Astrocyte of the spinal cord (primary cell): ENCODE measurements around the gene HIP1.

ENCODE experiments used
- DNase-seq: peaks from one replicate; pipeline ENCODE4 v3.0.0; 2011; ENCODE audit warnings: low read depth, low spot score
- H3K4me3 ChIP-seq: 2 replicates; pipeline ENCODE4 v1.5.1; 2011; ENCODE audit warnings: low read depth, mild to moderate bottlenecking, low read length, moderate library complexity
- in situ Hi-C: cut with HindIII; loops from 2 replicates; pipeline ENCODE4 v1.10.0; 2017; ENCODE audit warnings: low sequenced_read_pairs
- TF ChIP-seq, protein P1 (sequence below): IDR thresholded peaks from 2 replicates; pipeline ENCODE4 v1.5.1; 2012; ENCODE audit warnings: low read depth, mild to moderate bottlenecking, low read length, inconsistent platforms

The HIP1 gene

DNA sequence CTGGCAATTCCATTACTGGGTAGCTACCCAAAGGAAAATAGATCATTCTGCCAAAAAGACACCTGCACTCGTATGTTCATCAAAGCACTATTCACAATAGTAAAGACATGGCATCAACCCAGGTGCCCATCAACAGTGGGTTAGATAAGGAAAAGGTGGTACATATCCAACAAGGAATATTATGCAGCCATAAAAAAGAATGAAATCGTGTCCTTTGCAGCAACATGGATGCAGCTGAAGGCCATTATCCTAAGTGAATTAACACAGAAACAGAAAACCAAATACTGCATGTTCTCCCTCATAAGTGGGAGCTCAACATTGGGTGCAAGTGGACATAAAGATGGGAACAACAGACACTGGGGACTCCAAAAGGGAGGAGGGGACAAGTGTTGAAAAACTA, 93.2 kb downstream of the HIP1 start:
- TF ChIP-seq, protein P1, sequence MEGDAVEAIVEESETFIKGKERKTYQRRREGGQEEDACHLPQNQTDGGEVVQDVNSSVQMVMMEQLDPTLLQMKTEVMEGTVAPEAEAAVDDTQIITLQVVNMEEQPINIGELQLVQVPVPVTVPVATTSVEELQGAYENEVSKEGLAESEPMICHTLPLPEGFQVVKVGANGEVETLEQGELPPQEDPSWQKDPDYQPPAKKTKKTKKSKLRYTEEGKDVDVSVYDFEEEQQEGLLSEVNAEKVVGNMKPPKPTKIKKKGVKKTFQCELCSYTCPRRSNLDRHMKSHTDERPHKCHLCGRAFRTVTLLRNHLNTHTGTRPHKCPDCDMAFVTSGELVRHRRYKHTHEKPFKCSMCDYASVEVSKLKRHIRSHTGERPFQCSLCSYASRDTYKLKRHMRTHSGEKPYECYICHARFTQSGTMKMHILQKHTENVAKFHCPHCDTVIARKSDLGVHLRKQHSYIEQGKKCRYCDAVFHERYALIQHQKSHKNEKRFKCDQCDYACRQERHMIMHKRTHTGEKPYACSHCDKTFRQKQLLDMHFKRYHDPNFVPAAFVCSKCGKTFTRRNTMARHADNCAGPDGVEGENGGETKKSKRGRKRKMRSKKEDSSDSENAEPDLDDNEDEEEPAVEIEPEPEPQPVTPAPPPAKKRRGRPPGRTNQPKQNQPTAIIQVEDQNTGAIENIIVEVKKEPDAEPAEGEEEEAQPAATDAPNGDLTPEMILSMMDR = no peak
- DNase-seq = no peak
- H3K4me3 ChIP-seq = no peak overlapping the region
- in situ Hi-C loops = no loop called here

DNA sequence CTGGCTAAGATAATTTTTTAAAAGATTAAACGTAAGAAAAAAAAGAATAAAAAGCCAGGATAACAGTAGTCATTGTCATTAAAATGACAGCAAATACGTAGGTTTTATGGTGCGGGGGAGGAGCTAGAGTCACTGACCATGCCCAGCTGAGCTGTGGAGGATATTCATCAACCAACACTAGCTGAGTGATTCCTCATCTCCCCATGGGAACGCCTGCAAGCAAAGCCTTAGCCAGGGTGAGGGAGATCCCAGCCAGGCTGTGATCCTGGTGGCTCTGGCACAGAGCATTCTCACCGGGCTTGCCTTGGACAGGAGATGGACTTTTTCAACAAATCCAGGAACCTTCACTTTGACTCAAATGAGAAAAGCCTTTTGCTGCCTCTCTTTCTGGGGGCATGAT, 94.2 kb downstream of the HIP1 start:
- DNase-seq = no peak
- H3K4me3 ChIP-seq = no peak overlapping the region
- TF ChIP-seq, protein P1 = no peak
- in situ Hi-C loops = no loop called here

DNA sequence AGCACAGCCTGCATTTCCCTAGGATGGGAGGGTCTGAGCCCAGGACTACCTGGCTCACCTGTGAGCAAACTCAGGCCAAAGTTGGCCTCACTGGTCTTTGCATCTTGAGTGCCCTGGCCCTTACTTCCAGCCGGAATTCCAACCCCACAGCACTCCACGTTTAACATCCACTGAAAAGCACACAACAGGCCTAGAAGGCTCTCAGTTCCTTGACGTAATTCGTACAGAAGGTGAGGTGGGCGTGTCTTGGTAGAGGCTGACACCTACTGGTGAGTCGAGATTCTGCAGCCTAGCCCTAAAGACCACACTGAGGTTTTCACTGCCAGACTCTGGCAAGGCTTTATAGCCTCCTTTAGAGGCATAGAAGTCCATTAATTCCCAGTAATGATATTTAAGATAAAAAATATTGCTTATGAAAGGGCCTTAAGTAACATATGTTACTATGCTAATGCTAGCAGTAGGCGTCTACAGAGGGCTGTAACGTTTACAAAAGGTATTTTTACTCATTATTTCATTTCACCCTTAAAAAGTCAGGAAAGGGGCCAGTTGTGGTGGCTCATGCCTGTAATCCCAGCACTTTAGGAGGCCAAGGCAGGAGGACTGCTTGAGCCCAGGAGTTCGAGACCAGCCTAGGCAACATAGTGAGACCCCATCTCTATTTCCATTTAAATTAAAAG, 95.8 kb downstream of the HIP1 start:
- in situ Hi-C loops = no loop called here
- TF ChIP-seq, protein P1 = peak; percentile 78
- DNase-seq = peak; percentile 55
- H3K4me3 ChIP-seq = no peak overlapping the region

DNA sequence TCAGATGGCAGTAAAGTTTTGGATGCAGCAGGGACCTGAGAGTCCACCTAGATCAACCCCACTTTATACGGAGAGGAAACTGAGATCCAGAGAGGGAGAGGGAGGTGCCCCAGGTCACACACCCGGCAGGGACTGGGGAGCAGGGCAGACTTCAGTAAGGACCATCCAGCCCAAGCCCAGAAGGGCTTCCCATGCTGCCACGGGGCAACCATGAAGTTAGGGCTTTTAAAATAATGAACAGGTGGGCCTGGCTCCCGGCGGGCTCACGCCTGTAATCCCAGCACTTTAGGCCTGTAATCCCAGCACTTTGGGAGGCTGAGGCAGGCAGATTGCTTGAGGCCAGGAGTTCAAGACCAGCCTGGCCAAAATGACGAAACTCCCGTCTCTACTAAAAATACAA, 98.5 kb downstream of the HIP1 start:
- H3K4me3 ChIP-seq = no peak overlapping the region
- in situ Hi-C loops = no loop called here
- DNase-seq = no peak
- TF ChIP-seq, protein P1 = no peak

DNA sequence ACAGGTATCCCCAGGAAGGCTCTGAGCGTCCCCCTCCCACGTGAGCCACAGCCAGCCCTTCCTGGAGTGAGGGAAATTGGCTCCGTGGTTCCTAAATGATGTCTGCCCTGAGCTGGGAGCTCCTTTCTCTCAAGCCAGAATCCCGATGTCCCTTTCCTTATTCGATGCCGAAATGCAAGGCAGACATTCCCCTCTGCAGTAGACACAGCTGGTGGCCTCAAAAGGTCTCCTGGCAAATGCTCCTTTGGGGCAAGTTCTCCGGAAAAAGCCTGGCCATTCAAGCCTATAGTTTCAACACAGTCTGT, 98.9 kb downstream of the HIP1 start:
- TF ChIP-seq, protein P1 = no peak
- H3K4me3 ChIP-seq = peak overlapping the region; percentile 54
- no peak for DNase-seq
- in situ Hi-C loops = no loop called here

DNA sequence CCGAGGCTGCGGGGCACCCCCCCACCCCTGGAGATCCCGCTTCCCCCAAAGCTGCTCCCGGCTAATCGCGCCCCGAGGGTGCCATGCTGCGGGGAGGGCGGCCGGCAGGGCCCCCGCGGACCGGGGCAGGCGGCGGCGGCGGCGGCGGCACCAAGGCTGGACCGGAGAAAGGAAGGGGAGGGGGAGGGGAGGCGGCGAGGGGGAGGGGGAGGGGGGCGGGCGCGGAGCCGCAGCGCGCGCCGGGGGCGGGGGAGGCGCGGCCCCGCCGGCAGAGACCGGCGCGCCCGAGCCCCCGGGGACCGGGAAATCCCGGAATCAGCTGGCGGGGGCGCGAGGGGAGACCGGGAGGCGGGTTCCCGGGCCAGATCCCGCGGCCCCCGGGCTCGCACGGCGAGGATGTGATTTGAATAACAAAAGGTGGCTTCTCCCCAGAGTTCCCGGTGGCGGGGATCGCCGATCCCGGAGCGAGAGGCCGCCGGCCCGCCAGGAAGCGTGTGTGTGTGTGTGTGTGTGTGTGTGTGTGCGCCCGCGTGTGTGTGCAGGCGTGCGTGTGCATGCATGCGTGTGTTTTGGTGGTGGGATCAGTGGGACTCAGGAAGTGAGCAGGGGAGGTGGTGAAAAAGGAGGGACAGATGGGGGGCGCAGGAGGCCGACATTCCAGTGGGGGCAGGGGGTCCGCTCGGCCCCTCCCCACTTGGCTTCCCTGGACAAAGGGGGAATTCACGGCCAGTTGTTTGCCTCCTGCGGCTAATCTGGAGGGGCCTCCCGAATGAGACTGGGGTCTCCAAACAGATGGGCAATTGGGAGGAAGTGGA, 99.5 kb downstream of the HIP1 start:
- peak; percentile 38 for DNase-seq
- TF ChIP-seq, protein P1 = no peak
- H3K4me3 ChIP-seq = peak overlapping the region; percentile 54
- in situ Hi-C loops = no loop called here
